SK-N-SH (cell line): ENCODE measurements around the gene PAPPA2. TPM values are rescaled to one million over a fixed set of nuclear protein-coding genes. Genes with fewer than 3 reads are reported as not detected.

Experiments
- CTCF ChIA-PET: fragments of 300-600, 350-600 bp; formaldehyde crosslinking; extraction: SDS; loops from one replicate; lab custom pipeline; 2021; lab: Yijun Ruan, JAX
- POLR2A ChIA-PET: fragments of 350-600 bp; sonication (Branson Sonifier 250); formaldehyde crosslinking; extraction: SDS; loops from one replicate; lab custom pipeline; 2020; ENCODE audit warnings: antibody characterized with exemption, inconsistent platforms; lab: Yijun Ruan, JAX
- DNase-seq: peaks from one replicate; pipeline ENCODE4 v3.0.0; 2012
- H2AFZ ChIP-seq: fragments of 200-600 bp; sonication (generic); 2 replicates; pipeline ENCODE4 v1.8.1; 2016; ENCODE audit warnings: antibody characterized with exemption, mild to moderate bottlenecking, low read depth
- H3F3A ChIP-seq: fragments of 200-600 bp; sonication (generic); replicated peaks from 2 replicates; pipeline ENCODE3; 2016; ENCODE audit warnings: antibody characterized with exemption, mild to moderate bottlenecking; ENCODE audit not compliant: insufficient read depth
- H3K27ac ChIP-seq, 2 experiments: fragments of 200-500 bp in 1 of 2; fragments of 200-600 bp in 1 of 2; sonication (Bioruptor generic) in 1 of 2; sonication (generic), shearing (Covaris generic) in 1 of 2; 2 replicates each; pipeline versions ENCODE4 v1.5.1 to v1.6.1; 2014 to 2016; ENCODE audit warnings: low read depth in 2 of 2, inconsistent platforms in 1 of 2, low read length in 1 of 2, mild to moderate bottlenecking in 1 of 2, mixed read lengths in 1 of 2
- H3K27me3 ChIP-seq: fragments of 200-600 bp; sonication (generic), shearing (Covaris generic); 2 replicates; pipeline ENCODE4 v1.6.1; 2016; ENCODE audit warnings: mixed run types; ENCODE audit not compliant: insufficient read depth
- H3K36me3 ChIP-seq, 2 experiments: fragments of 200-500 bp in 1 of 2; fragments of 200-600 bp in 1 of 2; sonication (Bioruptor generic) in 1 of 2; sonication (generic) in 1 of 2; replicated peaks in 1 of 2; 2 replicates each; pipeline versions ENCODE3 to v1.5.1; 2014 to 2016; ENCODE audit warnings: low read length in 1 of 2, mild to moderate bottlenecking in 1 of 2; ENCODE audit not compliant: insufficient read depth in 2 of 2, control insufficient read depth in 1 of 2
- H3K4me1 ChIP-seq, 2 experiments: fragments of 200-500 bp in 1 of 2; fragments of 200-600 bp in 1 of 2; sonication (Bioruptor generic) in 1 of 2; sonication (generic), shearing (Covaris generic) in 1 of 2; 2 replicates each; pipeline versions ENCODE4 v1.5.1 to v1.6.1; 2014 to 2016; ENCODE audit warnings: low read depth in 1 of 2, low read length in 1 of 2, mixed run types in 1 of 2; ENCODE audit not compliant: insufficient read depth in 2 of 2, control insufficient read depth in 1 of 2
- H3K4me2 ChIP-seq: fragments of 200-600 bp; sonication (generic), shearing (Covaris generic); 2 replicates; pipeline ENCODE4 v1.6.1; 2017; ENCODE audit warnings: mixed run types
- H3K4me3 ChIP-seq, 2 experiments: fragments of 200-500 bp in 1 of 2; fragments of 200-600 bp in 1 of 2; sonication (Bioruptor generic) in 1 of 2; sonication (generic), shearing (Covaris generic) in 1 of 2; 2 replicates each; pipeline versions ENCODE4 v1.5.1 to v1.8.1; 2014 to 2016; ENCODE audit warnings: low read depth in 2 of 2, inconsistent platforms in 1 of 2, low read length in 1 of 2, mild to moderate bottlenecking in 1 of 2, mixed read lengths in 1 of 2, moderate library complexity in 1 of 2
- H3K79me2 ChIP-seq: fragments of 200-600 bp; sonication (generic); 2 replicates; pipeline ENCODE4 v1.8.1; 2017; ENCODE audit warnings: mild to moderate bottlenecking; ENCODE audit not compliant: insufficient read depth
- H3K9ac ChIP-seq: fragments of 200-600 bp; sonication (generic); 2 replicates; pipeline ENCODE4 v1.6.1; 2017; ENCODE audit warnings: mixed run types
- H3K9me2 ChIP-seq: fragments of 200-600 bp; sonication (generic); 2 replicates; pipeline ENCODE4 v1.6.1; 2017; ENCODE audit warnings: mixed run types
- H3K9me3 ChIP-seq: fragments of 200-600 bp; sonication (generic); 2 replicates; pipeline ENCODE4 v1.6.1; 2017; ENCODE audit warnings: mixed run types, mild to moderate bottlenecking, moderate library complexity
- H4K20me1 ChIP-seq: fragments of 200-600 bp; sonication (generic); 2 replicates; pipeline ENCODE4 v1.6.1; 2017; ENCODE audit warnings: mild to moderate bottlenecking, mixed run types; ENCODE audit not compliant: insufficient read depth
- CHD2 ChIP-seq: fragments of 150-350 bp; IDR thresholded peaks from 2 replicates; pipeline ENCODE4 v1.6.1; 2018; ENCODE audit warnings: low read length; ENCODE audit not compliant: partially characterized antibody
- CTCF ChIP-seq: fragments of 200-600 bp; sonication (generic); IDR thresholded peaks from 2 replicates; pipeline ENCODE4 v1.6.1; 2017; ENCODE audit warnings: antibody characterized with exemption, mild to moderate bottlenecking, moderate library complexity
- ELF1 ChIP-seq: IDR thresholded peaks from 2 replicates; pipeline ENCODE4 v1.4.0; 2012
- FOXJ3 ChIP-seq: sonication (generic); formaldehyde crosslinking; IDR thresholded peaks from 2 replicates; pipeline ENCODE4 v1.5.1; 2020; ENCODE audit warnings: mild to moderate bottlenecking, missing genetic modification reagents
- FOXM1 ChIP-seq: IDR thresholded peaks from 2 replicates; pipeline ENCODE4 v1.4.0; 2012; ENCODE audit warnings: low read depth, mild to moderate bottlenecking
- GABPA ChIP-seq: IDR thresholded peaks from 2 replicates; pipeline ENCODE4 v1.4.0; 2012; ENCODE audit warnings: low read depth, mild to moderate bottlenecking
- GATA2 ChIP-seq: sonication (generic); formaldehyde crosslinking; IDR thresholded peaks from 2 replicates; pipeline ENCODE4 v1.5.0; 2020; ENCODE audit warnings: mild to moderate bottlenecking, missing genetic modification reagents
- JUND ChIP-seq: IDR thresholded peaks from 2 replicates; pipeline ENCODE4 v1.4.0; 2012
- MAX ChIP-seq: IDR thresholded peaks from 2 replicates; pipeline ENCODE4 v1.4.0; 2012; ENCODE audit warnings: low read depth
- MEF2A ChIP-seq: IDR thresholded peaks from 2 replicates; pipeline ENCODE4 v1.4.0; 2012; ENCODE audit warnings: low read depth, borderline replicate concordance
- MXI1 ChIP-seq: IDR thresholded peaks from 2 replicates; pipeline ENCODE4 v1.6.1; 2012; ENCODE audit warnings: mild to moderate bottlenecking, low read depth, low read length, improper control_type of control experiment
- NRF1 ChIP-seq: IDR thresholded peaks from 2 replicates; pipeline ENCODE4 v1.6.1; 2012; ENCODE audit warnings: low read depth, mild to moderate bottlenecking, low read length
- PBX3 ChIP-seq: IDR thresholded peaks from 2 replicates; pipeline ENCODE4; 2012
- RAD21 ChIP-seq: IDR thresholded peaks from 2 replicates; pipeline ENCODE4 v1.6.1; 2012; ENCODE audit warnings: mild to moderate bottlenecking, low read length
- REST ChIP-seq: IDR thresholded peaks from 2 replicates; pipeline ENCODE4 v1.6.1; 2012; ENCODE audit warnings: mild to moderate bottlenecking, low read depth, low read length, moderate library complexity
- RXRA ChIP-seq: IDR thresholded peaks from 2 replicates; pipeline ENCODE4 v1.4.0; 2012; ENCODE audit warnings: low read depth, mild to moderate bottlenecking, borderline replicate concordance
- SMC3 ChIP-seq: IDR thresholded peaks from 2 replicates; pipeline ENCODE4 v1.6.1; 2012; ENCODE audit warnings: low read depth, low read length, improper control_type of control experiment
- TAF1 ChIP-seq: IDR thresholded peaks from 2 replicates; pipeline ENCODE4 v1.6.1; 2012; ENCODE audit warnings: low read depth, mild to moderate bottlenecking, low read length, moderate library complexity, borderline replicate concordance
- USF1 ChIP-seq: IDR thresholded peaks from 2 replicates; pipeline ENCODE4 v1.4.0; 2012; ENCODE audit warnings: low read depth, borderline replicate concordance
- WGBS: methylation state at CpG from one replicate; pipeline ENCODE4 v1.1.6; 2017; ENCODE audit warnings: low lambda C conversion rate; 5-methylcytosine and 5-hydroxymethylcytosine counted together
- polyA plus RNA-seq, 3 experiments: library from polyadenylated mRNA; depleted of rRNA; stranded (reverse); fragments of >200 nt; gene quantifications; 2 replicates each; pipeline ENCODE4 v1.2.3, GENCODE V29; 2012

PAPPA2 gene
- polyA plus RNA-seq, 1 of the 3 experiments (the other 2 are of a cell fraction), result 0.02 TPM

- no peak for DNase-seq
- Histone ChIP-seq H3K27ac (no peak overlapping the region), H4K20me1 (no peaks in the 10 kb centered on the region)
Observed at GRCh38 chr1:176789571-176790090, 326.7 kb downstream of the PAPPA2 start.

GRCh38 chr1:176790786-176791185 is 327.8 kb downstream of the PAPPA2 start:
- H3K9me3 ChIP-seq, result no peaks in the 10 kb centered on the region
- no peak overlapping the region for H3K4me3 ChIP-seq
- no peaks in the 10 kb centered on the region for H3F3A ChIP-seq
- H3K36me3 ChIP-seq, result no peaks in the 10 kb centered on the region
- no peak for DNase-seq
- H3K79me2 ChIP-seq, result no peaks in the 10 kb centered on the region
- H3K9ac ChIP-seq, result no peak overlapping the region
- no peaks in the 10 kb centered on the region for H3K27me3 ChIP-seq
- no peak overlapping the region for H3K27ac ChIP-seq
- 15% methylated on average over 3 of the region's 3 CpGs for WGBS
- H2AFZ ChIP-seq, result no peak overlapping the region
- no peaks in the 10 kb centered on the region for H4K20me1 ChIP-seq
- no peaks in the 10 kb centered on the region for H3K9me2 ChIP-seq
- peaks cover 0 to 2% of the 10 kb centered on the region in 2 experiments; a peak in 1 of 4 replicates for H3K4me1 ChIP-seq
- H3K4me2 ChIP-seq, result no peak overlapping the region
- ChIA-PET CTCF (interaction anchor here (1.3 kb wide), 1 partner anchor 16 kb away, joined by 6 read pairs; no protein-coding TSS in a partner anchor), POLR2A (no interaction called here)
- TF ChIP-seq GABPA (no peak), PBX3 (no peak), SMC3 (no peak), CHD2 (no peak), REST (no peak), NRF1 (no peak), TAF1 (no peak), FOXJ3 (CRISPR knock-in tag) (no peak), MXI1 (no peak)

More at GRCh38 chr1:176789571-176790090, 326.7 kb downstream of the PAPPA2 start:
- no peaks in the 10 kb centered on the region for H3K9me3 ChIP-seq
- no peaks in the 10 kb centered on the region for H3F3A ChIP-seq
- no peak overlapping the region for H3K4me3 ChIP-seq
- 21% methylated on average over 1 of the region's 1 CpG for WGBS
- no peak overlapping the region for H3K4me2 ChIP-seq
- ChIA-PET CTCF (no interaction called here), POLR2A (no interaction called here)
- no peak overlapping the region for H2AFZ ChIP-seq
- no peaks in the 10 kb centered on the region for H3K27me3 ChIP-seq
- peaks cover 0 to 2% of the 10 kb centered on the region in 2 experiments; a peak in 1 of 4 replicates for H3K4me1 ChIP-seq
- TF ChIP-seq TAF1 (no peak), MEF2A (no peak), CTCF (no peak), MAX (no peak), FOXM1 (no peak), ELF1 (no peak), GATA2 (CRISPR knock-in tag) (no peak), JUND (no peak), USF1 (no peak), RAD21 (no peak), CHD2 (no peak), RXRA (no peak)
- no peaks in the 10 kb centered on the region for H3K36me3 ChIP-seq
- no peaks in the 10 kb centered on the region for H3K79me2 ChIP-seq
- no peak overlapping the region for H3K9ac ChIP-seq
- H3K9me2 ChIP-seq, result no peaks in the 10 kb centered on the region
